Gastrocnemius medialis (tissue), 4 donors: ENCODE data around the gene ILDR2.

Experiments used
- POLR2A ChIP-seq, 2 donors: fragments of 450-650 bp; IDR thresholded peaks; one replicate each; pipeline ENCODE4 v1.6.1; 2017; ENCODE audit warnings: antibody characterized with exemption in 2 of 2, mild to moderate bottlenecking in 2 of 2, moderate library complexity in 2 of 2
- TF ChIP-seq, protein P1 (sequence below), 5 experiments: fragments of 450-650 bp in 3 of 5; fragments of 200-600 bp in 2 of 5; sonication (generic) in 2 of 5; IDR thresholded peaks in 4 of 5; conservative IDR thresholded peaks in 1 of 5; 1 replicate in 4 of 5; 2 replicates in 1 of 5; pipeline ENCODE4 v1.5.1; 2016 to 2019; ENCODE audit warnings: antibody characterized with exemption in 5 of 5, mild to moderate bottlenecking in 3 of 5, moderate library complexity in 3 of 5

DNA sequence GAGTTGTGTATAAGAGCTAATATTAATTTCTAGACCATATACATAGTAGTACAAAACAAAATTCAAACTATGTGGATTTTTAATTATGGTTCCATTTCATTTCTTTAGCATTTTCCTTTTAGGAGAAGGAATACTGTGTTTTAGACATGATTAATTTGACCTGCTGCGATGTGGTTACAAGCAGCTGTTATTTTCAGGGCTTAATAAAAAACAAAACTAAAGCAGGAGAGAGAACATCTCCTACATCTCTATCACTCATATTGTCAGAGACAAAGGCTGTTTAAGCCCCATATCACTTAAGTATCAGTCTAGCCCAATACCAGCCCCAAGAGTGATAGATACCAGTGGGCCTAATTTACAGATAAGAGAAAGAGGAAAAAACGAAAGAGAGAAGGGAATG lies 47.6 kb downstream of the ILDR2 start:
- TF ChIP-seq, protein P1, sequence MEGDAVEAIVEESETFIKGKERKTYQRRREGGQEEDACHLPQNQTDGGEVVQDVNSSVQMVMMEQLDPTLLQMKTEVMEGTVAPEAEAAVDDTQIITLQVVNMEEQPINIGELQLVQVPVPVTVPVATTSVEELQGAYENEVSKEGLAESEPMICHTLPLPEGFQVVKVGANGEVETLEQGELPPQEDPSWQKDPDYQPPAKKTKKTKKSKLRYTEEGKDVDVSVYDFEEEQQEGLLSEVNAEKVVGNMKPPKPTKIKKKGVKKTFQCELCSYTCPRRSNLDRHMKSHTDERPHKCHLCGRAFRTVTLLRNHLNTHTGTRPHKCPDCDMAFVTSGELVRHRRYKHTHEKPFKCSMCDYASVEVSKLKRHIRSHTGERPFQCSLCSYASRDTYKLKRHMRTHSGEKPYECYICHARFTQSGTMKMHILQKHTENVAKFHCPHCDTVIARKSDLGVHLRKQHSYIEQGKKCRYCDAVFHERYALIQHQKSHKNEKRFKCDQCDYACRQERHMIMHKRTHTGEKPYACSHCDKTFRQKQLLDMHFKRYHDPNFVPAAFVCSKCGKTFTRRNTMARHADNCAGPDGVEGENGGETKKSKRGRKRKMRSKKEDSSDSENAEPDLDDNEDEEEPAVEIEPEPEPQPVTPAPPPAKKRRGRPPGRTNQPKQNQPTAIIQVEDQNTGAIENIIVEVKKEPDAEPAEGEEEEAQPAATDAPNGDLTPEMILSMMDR (IDR thresholded peaks at IDR 0.05 in 4 of 5, conservative IDR thresholded peaks at IDR 0.05 in 1 of 5) = no peak
- TF ChIP-seq POLR2A (IDR thresholded peaks at IDR 0.05) = no peak
